ENCODE measurements around the gene KCNJ2. TPM values are rescaled to one million over a fixed set of nuclear protein-coding genes. Genes with fewer than 3 reads are reported as not detected.

KCNJ2 gene
- total and polyA plus RNA-seq, 4 donors, result 6.4 to 12.7 (median 8.2) TPM

GRCh38 chr17:70127221-70127873 lies 42.0 kb upstream of the KCNJ2 start:
- no peak for ATAC-seq (ENCODE audit: insufficient read depth, low FRiP score)
- no peak overlapping the region for H3K27ac ChIP-seq (ENCODE audit: low read depth in 1 of 2, low read length in 1 of 2)

GRCh38 chr17:70128727-70129238 lies 40.5 kb upstream of the KCNJ2 start:
- no peaks in the 10 kb centered on the region for H3K36me3 ChIP-seq (ENCODE audit: control insufficient read depth in 4 of 4, insufficient read depth in 4 of 4, low read length in 4 of 4)
- no peak overlapping the region for H3K4me3 ChIP-seq
- no peak overlapping the region for H3K27ac ChIP-seq (ENCODE audit: low read depth in 1 of 2, low read length in 1 of 2)
- H3K9ac ChIP-seq (ENCODE audit: insufficient read depth in 1 of 2, low read length in 2 of 2), result no peak overlapping the region
- no peak for TF ChIP-seq CTCF (IDR thresholded peaks at IDR 0.05; ENCODE audit: control extremely low read depth, extremely low read depth)
- 94% methylated on average over 23 of the region's 23 CpGs for WGBS, 2 donors
- H3K4me1 ChIP-seq (ENCODE audit: control insufficient read depth in 5 of 5, insufficient read depth in 5 of 5, low read length in 5 of 5), result no peaks in the 10 kb centered on the region
- ATAC-seq (ENCODE audit: insufficient read depth, low FRiP score) (no peak), DNase-seq (no peak)
- no peaks in the 10 kb centered on the region for H3K27me3 ChIP-seq (ENCODE audit: control insufficient read depth in 3 of 3, insufficient read depth in 3 of 3, low read length in 2 of 3)
- no peaks in the 10 kb centered on the region for H3K9me3 ChIP-seq (ENCODE audit: control insufficient read depth in 4 of 4, insufficient read depth in 3 of 4, low read length in 3 of 4)

More at GRCh38 chr17:70127221-70127873, 42.0 kb upstream of the KCNJ2 start:
- WGBS, 2 donors, result 88 to 91% methylated on average over 6 of the region's 6 CpGs
- no peak overlapping the region for H3K9ac ChIP-seq (ENCODE audit: insufficient read depth in 1 of 2, low read length in 2 of 2)
- H3K9me3 ChIP-seq (ENCODE audit: control insufficient read depth in 4 of 4, insufficient read depth in 3 of 4, low read length in 3 of 4), result no peaks in the 10 kb centered on the region
- H3K36me3 ChIP-seq (ENCODE audit: control insufficient read depth in 4 of 4, insufficient read depth in 4 of 4, low read length in 4 of 4), result no peaks in the 10 kb centered on the region
- no peak for TF ChIP-seq CTCF (IDR thresholded peaks at IDR 0.05; ENCODE audit: control extremely low read depth, extremely low read depth)
- no peaks in the 10 kb centered on the region for H3K27me3 ChIP-seq (ENCODE audit: control insufficient read depth in 3 of 3, insufficient read depth in 3 of 3, low read length in 2 of 3)
- H3K4me3 ChIP-seq, result no peak overlapping the region
- peak in 1 of 3 donors; percentile 30 for DNase-seq
- peaks cover 0 to 1% (median 0%) of the 10 kb centered on the region in 5 donors for H3K4me1 ChIP-seq (ENCODE audit: control insufficient read depth in 5 of 5, insufficient read depth in 5 of 5, low read length in 5 of 5)

- Histone ChIP-seq H3K9ac (ENCODE audit: insufficient read depth in 1 of 2, low read length in 2 of 2) (no peak overlapping the region), H3K27ac (ENCODE audit: low read depth in 1 of 2, low read length in 1 of 2) (no peak overlapping the region), H3K27me3 (ENCODE audit: control insufficient read depth in 3 of 3, insufficient read depth in 3 of 3, low read length in 2 of 3) (no peaks in the 10 kb centered on the region), H3K4me1 (ENCODE audit: control insufficient read depth in 5 of 5, insufficient read depth in 5 of 5, low read length in 5 of 5) (no peaks in the 10 kb centered on the region), H3K4me3 (no peak overlapping the region), H3K9me3 (ENCODE audit: control insufficient read depth in 4 of 4, insufficient read depth in 3 of 4, low read length in 3 of 4) (no peaks in the 10 kb centered on the region), H3K36me3 (ENCODE audit: control insufficient read depth in 4 of 4, insufficient read depth in 4 of 4, low read length in 4 of 4) (no peaks in the 10 kb centered on the region)
- WGBS, 2 donors, result 91 to 92% methylated on average over 3 of the region's 3 CpGs
- DNase-seq (no peak), ATAC-seq (ENCODE audit: insufficient read depth, low FRiP score) (no peak)
- no peak for TF ChIP-seq CTCF (IDR thresholded peaks at IDR 0.05; ENCODE audit: control extremely low read depth, extremely low read depth)
Measured at GRCh38 chr17:70130289-70130688, 39.0 kb upstream of the KCNJ2 start.
